K562 (cell line): ENCODE results near the gene SF3B1. TPM values are rescaled to one million over a fixed set of nuclear protein-coding genes. Genes with fewer than 3 reads are reported as not detected.

Experiments
- ARNT ChIP-seq, 2 experiments: fragments of 450-650 bp; IDR thresholded peaks; 2 replicates each; pipeline ENCODE4 v1.6.1; 2016; ENCODE audit warnings: mild to moderate bottlenecking in 1 of 2
- BRF1 ChIP-seq: IDR thresholded peaks from 3 replicates; pipeline ENCODE4 v1.6.1; 2011; ENCODE audit warnings: borderline replicate concordance, mild to moderate bottlenecking; ENCODE audit not compliant: insufficient read length; ENCODE audit errors: extremely low read depth
- KAT7 ChIP-seq: sonication (generic); formaldehyde crosslinking; IDR thresholded peaks from 2 replicates; pipeline ENCODE4 v1.8.0; 2022; ENCODE audit warnings: missing genetic modification reagents, mild to moderate bottlenecking, borderline replicate concordance
- KDM1A ChIP-seq, 2 experiments: fragments of 450-650 bp; IDR thresholded peaks; 2 replicates each; pipeline ENCODE4 v1.6.1; 2016; ENCODE audit warnings: mild to moderate bottlenecking in 2 of 2
- PHTF2 ChIP-seq: fragments of 250-450 bp; sonication (Bioruptor Pico); IDR thresholded peaks from 2 replicates; pipeline ENCODE4 v1.5.0; 2021; ENCODE audit warnings: mild to moderate bottlenecking
- RHOXF2B ChIP-seq: fragments of 250-450 bp; sonication (Bioruptor Pico); conservative IDR thresholded peaks from 2 replicates; pipeline ENCODE4 v1.5.1; 2021
- RUNX1 ChIP-seq: sonication (generic); IDR thresholded peaks from 2 replicates; pipeline ENCODE4 v1.6.1; 2016; ENCODE audit warnings: antibody characterized with exemption, low read depth
- XRCC4 ChIP-seq: IDR thresholded peaks from one replicate; pipeline ENCODE4 v1.6.1; 2011; ENCODE audit not compliant: insufficient read depth, insufficient read length; ENCODE audit errors: extremely low read depth
- XRCC5 ChIP-seq: fragments of 200-400 bp; formaldehyde crosslinking; IDR thresholded peaks from 2 replicates; pipeline ENCODE4 v1.6.1; 2017; ENCODE audit warnings: low read depth, mild to moderate bottlenecking, low read length
- ZNF121 ChIP-seq: sonication (generic); formaldehyde crosslinking; conservative IDR thresholded peaks from 2 replicates; pipeline ENCODE4 v1.8.0; 2022; ENCODE audit warnings: missing genetic modification reagents
- ZNF133 ChIP-seq: fragments of 250-450 bp; sonication (Bioruptor Pico); IDR thresholded peaks from 2 replicates; pipeline ENCODE4 v1.4.0; 2020; ENCODE audit warnings: mild to moderate bottlenecking
- ZNF217 ChIP-seq: sonication (generic); formaldehyde crosslinking; IDR thresholded peaks from 2 replicates; pipeline ENCODE4 v1.8.0; 2022; ENCODE audit warnings: mild to moderate bottlenecking, missing genetic modification reagents
- polyA plus RNA-seq, 8 experiments: library from polyadenylated mRNA; depleted of rRNA in 4 of 8; stranded (reverse) in 5 of 8; unstranded in 3 of 8; fragments of >200 nt; fragmentation: Nextera tagmentation in 2 of 8; fragmentation: Illumina TruSeq in 1 of 8; extraction: Ambion mirVana in 2 of 8; extraction: Trizol in 1 of 8; gene quantifications; 2 replicates each; pipeline versions ENCODE4 v1.2.1 to v1.2.3, GENCODE V29; 2011 to 2014; ENCODE audit warnings: inconsistent platforms in 1 of 8, missing spikeins in 1 of 8
- total RNA-seq, 7 experiments: library from RNA; depleted of rRNA in 6 of 7; stranded (reverse); fragments of >200 nt in 6 of 7; fragmentation: Illumina TruSeq in 2 of 7; extraction: Trizol in 2 of 7; gene quantifications; 2 replicates each; pipeline versions ENCODE4 v1.2.1 to v1.2.3, GENCODE V29; 2011 to 2021; ENCODE audit warnings: low replicate concordance in 1 of 7
- TF ChIP-seq, protein P1 (sequence below): fragments of 450-650 bp; conservative IDR thresholded peaks from 2 replicates; pipeline ENCODE4 v1.6.1; 2016; ENCODE audit warnings: missing genetic modification characterization, low read depth, mild to moderate bottlenecking, control low read depth, missing compliant biosample characterization
- TF ChIP-seq, protein P2 (sequence below): fragments of 450-650 bp; formaldehyde crosslinking; IDR thresholded peaks from 2 replicates; pipeline ENCODE4 v1.4.0; 2022; ENCODE audit warnings: missing genetic modification characterization
- TF ChIP-seq, protein P3 (sequence below): sonication (generic); formaldehyde crosslinking; IDR thresholded peaks from 2 replicates; pipeline ENCODE4 v1.8.0; 2022; ENCODE audit warnings: mild to moderate bottlenecking, missing genetic modification reagents
- TF ChIP-seq, protein P4 (sequence below): sonication (generic); formaldehyde crosslinking; IDR thresholded peaks from 2 replicates; pipeline ENCODE4 v1.8.1; 2023; ENCODE audit warnings: mild to moderate bottlenecking, missing genetic modification reagents
- TF ChIP-seq, protein P5 (sequence below), 2 experiments: IDR thresholded peaks; 2 replicates each; pipeline ENCODE4 v1.6.1; 2012; ENCODE audit warnings: improper control_type of control experiment in 2 of 2, low read depth in 2 of 2, low read length in 2 of 2, borderline replicate concordance in 1 of 2
- TF ChIP-seq, protein P6 (sequence below): sonication (generic); formaldehyde crosslinking; IDR thresholded peaks from 2 replicates; pipeline ENCODE4 v1.8.0; 2022; ENCODE audit warnings: mild to moderate bottlenecking, missing genetic modification reagents, borderline replicate concordance

The SF3B1 gene
- total and polyA plus RNA-seq, 9 of the 15 experiments (the other 6 are each of a cell fraction or from before 2014, with no cell fraction given): 96.2 to 377 (median 177) TPM

DNA sequence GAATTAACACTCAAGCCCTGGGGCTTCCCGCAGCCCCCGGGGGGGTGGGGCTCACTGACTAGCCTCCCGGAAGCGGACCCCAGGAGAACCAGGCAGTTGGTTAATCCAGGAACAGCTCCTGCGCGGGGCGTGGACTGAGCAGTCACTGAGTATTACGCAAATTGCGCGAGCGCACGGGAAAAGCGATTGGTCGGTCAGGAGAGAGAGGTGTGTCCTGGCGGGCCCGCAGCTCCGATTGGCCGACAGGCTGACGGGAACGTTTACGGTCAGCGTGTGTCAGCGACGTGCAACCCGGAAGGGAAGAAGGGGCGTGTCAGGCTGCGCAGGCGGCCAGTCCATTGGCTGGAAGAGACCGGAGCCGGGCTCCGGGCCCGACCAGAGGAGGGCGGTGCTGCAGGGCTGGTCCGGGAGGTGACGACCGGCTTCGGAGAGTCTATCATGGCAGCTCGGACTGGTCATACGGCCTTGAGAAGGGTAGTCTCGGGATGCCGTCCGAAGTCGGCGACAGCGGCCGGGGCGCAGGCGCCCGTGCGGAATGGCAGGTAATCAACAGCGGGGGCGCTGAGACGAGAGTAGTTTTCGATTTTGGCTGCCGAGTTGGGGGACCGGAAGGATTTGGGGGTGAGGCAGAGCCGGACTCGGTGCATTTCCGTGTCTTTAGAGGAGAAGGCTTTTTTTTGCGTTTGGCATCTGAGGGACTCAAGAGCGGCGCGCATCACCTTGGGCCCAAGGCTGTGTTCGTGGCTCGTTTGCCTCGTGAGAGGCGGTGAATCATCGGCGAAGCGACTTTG, 18.5 kb upstream of the SF3B1 start, which contains the start of gene COQ10B (continued):
- TF ChIP-seq, protein P1, sequence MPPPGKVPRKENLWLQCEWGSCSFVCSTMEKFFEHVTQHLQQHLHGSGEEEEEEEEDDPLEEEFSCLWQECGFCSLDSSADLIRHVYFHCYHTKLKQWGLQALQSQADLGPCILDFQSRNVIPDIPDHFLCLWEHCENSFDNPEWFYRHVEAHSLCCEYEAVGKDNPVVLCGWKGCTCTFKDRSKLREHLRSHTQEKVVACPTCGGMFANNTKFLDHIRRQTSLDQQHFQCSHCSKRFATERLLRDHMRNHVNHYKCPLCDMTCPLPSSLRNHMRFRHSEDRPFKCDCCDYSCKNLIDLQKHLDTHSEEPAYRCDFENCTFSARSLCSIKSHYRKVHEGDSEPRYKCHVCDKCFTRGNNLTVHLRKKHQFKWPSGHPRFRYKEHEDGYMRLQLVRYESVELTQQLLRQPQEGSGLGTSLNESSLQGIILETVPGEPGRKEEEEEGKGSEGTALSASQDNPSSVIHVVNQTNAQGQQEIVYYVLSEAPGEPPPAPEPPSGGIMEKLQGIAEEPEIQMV (tag): peak; percentile 89
- TF ChIP-seq RHOXF2B (CRISPR knock-in tag) (no peak), ZNF121 (CRISPR knock-in tag) (no peak), ZNF133 (CRISPR knock-in tag) (no peak), PHTF2 (CRISPR knock-in tag) (no peak), BRF1 (no peak), ZNF217 (CRISPR knock-in tag) (no peak), RUNX1 (no peak), KAT7 (no peak), XRCC5 (no peak), XRCC4 (no peak), KDM1A (IDR thresholded peaks at IDR 0.05) (no peak), ARNT (IDR thresholded peaks at IDR 0.05) (peak in 1 of 2 experiments; percentile 42; a peak in 1 of 4 replicates)
- TF ChIP-seq, protein P2, sequence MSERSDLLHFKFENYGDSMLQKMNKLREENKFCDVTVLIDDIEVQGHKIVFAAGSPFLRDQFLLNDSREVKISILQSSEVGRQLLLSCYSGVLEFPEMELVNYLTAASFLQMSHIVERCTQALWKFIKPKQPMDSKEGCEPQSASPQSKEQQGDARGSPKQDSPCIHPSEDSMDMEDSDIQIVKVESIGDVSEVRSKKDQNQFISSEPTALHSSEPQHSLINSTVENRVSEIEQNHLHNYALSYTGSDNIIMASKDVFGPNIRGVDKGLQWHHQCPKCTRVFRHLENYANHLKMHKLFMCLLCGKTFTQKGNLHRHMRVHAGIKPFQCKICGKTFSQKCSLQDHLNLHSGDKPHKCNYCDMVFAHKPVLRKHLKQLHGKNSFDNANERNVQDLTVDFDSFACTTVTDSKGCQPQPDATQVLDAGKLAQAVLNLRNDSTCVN (CRISPR knock-in tag): no peak
- TF ChIP-seq, protein P3, sequence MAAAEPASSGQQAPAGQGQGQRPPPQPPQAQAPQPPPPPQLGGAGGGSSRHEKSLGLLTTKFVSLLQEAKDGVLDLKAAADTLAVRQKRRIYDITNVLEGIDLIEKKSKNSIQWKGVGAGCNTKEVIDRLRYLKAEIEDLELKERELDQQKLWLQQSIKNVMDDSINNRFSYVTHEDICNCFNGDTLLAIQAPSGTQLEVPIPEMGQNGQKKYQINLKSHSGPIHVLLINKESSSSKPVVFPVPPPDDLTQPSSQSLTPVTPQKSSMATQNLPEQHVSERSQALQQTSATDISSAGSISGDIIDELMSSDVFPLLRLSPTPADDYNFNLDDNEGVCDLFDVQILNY (CRISPR knock-in tag): no peak
- TF ChIP-seq, protein P4, sequence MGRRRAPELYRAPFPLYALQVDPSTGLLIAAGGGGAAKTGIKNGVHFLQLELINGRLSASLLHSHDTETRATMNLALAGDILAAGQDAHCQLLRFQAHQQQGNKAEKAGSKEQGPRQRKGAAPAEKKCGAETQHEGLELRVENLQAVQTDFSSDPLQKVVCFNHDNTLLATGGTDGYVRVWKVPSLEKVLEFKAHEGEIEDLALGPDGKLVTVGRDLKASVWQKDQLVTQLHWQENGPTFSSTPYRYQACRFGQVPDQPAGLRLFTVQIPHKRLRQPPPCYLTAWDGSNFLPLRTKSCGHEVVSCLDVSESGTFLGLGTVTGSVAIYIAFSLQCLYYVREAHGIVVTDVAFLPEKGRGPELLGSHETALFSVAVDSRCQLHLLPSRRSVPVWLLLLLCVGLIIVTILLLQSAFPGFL: no peak
- TF ChIP-seq, protein P5, sequence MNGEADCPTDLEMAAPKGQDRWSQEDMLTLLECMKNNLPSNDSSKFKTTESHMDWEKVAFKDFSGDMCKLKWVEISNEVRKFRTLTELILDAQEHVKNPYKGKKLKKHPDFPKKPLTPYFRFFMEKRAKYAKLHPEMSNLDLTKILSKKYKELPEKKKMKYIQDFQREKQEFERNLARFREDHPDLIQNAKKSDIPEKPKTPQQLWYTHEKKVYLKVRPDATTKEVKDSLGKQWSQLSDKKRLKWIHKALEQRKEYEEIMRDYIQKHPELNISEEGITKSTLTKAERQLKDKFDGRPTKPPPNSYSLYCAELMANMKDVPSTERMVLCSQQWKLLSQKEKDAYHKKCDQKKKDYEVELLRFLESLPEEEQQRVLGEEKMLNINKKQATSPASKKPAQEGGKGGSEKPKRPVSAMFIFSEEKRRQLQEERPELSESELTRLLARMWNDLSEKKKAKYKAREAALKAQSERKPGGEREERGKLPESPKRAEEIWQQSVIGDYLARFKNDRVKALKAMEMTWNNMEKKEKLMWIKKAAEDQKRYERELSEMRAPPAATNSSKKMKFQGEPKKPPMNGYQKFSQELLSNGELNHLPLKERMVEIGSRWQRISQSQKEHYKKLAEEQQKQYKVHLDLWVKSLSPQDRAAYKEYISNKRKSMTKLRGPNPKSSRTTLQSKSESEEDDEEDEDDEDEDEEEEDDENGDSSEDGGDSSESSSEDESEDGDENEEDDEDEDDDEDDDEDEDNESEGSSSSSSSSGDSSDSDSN (IDR thresholded peaks at IDR 0.05; ENCODE audit: borderline replicate concordance in 1 of 2, low read depth in 2 of 2, low read length in 2 of 2): no peak; a peak in 1 of 4 replicates
- TF ChIP-seq, protein P6, sequence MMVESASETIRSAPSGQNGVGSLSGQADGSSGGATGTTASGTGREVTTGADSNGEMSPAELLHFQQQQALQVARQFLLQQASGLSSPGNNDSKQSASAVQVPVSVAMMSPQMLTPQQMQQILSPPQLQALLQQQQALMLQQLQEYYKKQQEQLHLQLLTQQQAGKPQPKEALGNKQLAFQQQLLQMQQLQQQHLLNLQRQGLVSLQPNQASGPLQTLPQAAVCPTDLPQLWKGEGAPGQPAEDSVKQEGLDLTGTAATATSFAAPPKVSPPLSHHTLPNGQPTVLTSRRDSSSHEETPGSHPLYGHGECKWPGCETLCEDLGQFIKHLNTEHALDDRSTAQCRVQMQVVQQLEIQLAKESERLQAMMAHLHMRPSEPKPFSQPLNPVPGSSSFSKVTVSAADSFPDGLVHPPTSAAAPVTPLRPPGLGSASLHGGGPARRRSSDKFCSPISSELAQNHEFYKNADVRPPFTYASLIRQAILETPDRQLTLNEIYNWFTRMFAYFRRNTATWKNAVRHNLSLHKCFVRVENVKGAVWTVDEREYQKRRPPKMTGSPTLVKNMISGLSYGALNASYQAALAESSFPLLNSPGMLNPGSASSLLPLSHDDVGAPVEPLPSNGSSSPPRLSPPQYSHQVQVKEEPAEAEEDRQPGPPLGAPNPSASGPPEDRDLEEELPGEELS (CRISPR knock-in tag): no peak
